BE2C (cell line): ENCODE measurements around the gene REV1.

Source experiments
- DNase-seq: peaks from one replicate; pipeline ENCODE4 v3.0.0-alpha.2; 2020
- H3K27me3 ChIP-seq: fragments of 250-450 bp; sonication (Bioruptor Pico); 2 replicates; pipeline ENCODE4 v1.5.1; 2020; ENCODE audit warnings: mild to moderate bottlenecking
- H3K36me3 ChIP-seq: fragments of 250-450 bp; sonication (Bioruptor Pico); 2 replicates; pipeline ENCODE4 v1.5.1; 2020; ENCODE audit warnings: mild to moderate bottlenecking
- H3K4me1 ChIP-seq: fragments of 250-450 bp; sonication (Bioruptor Pico); 2 replicates; pipeline ENCODE4 v1.5.1; 2020
- H3K4me3 ChIP-seq: 2 replicates; pipeline ENCODE4 v1.5.1; 2011; ENCODE audit warnings: low read depth, low read length
- H3K9me3 ChIP-seq: fragments of 250-450 bp; sonication (Bioruptor Pico); 2 replicates; pipeline ENCODE4 v1.5.1; 2020
- CTCF ChIP-seq: IDR thresholded peaks from 2 replicates; pipeline ENCODE4 v1.5.1; 2012; ENCODE audit warnings: mild to moderate bottlenecking, low read depth, low read length

The REV1 gene

GRCh38 chr2:99399795-99400194 lies 90.0 kb downstream of the REV1 start:
- Histone ChIP-seq H3K36me3 (peaks cover 42% of the 10 kb centered on the region), H3K4me3 (no peak overlapping the region), H3K27me3 (no peaks in the 10 kb centered on the region), H3K4me1 (no peaks in the 10 kb centered on the region), H3K9me3 (no peaks in the 10 kb centered on the region)
- no peak for DNase-seq
- TF ChIP-seq CTCF, result no peak

- DNase-seq, result peak; percentile 7
- Histone ChIP-seq H3K9me3 (no peaks in the 10 kb centered on the region), H3K36me3 (peaks cover 45% of the 10 kb centered on the region), H3K27me3 (no peaks in the 10 kb centered on the region), H3K4me3 (no peak overlapping the region), H3K4me1 (no peaks in the 10 kb centered on the region)
- TF ChIP-seq CTCF, result no peak
These were observed 90.8 kb downstream of the REV1 start for GRCh38 chr2:99399063-99399462.

GRCh38 chr2:99398303-99398702 lies 91.5 kb downstream of the REV1 start:
- Histone ChIP-seq H3K9me3 (no peaks in the 10 kb centered on the region), H3K36me3 (peaks cover 51% of the 10 kb centered on the region)
- no peak for TF ChIP-seq CTCF

GRCh38 chr2:99397266-99397920 lies 92.4 kb downstream of the REV1 start:
- Histone ChIP-seq H3K4me1 (no peaks in the 10 kb centered on the region), H3K9me3 (no peaks in the 10 kb centered on the region), H3K27me3 (no peaks in the 10 kb centered on the region), H3K4me3 (no peak overlapping the region), H3K36me3 (peaks cover 46% of the 10 kb centered on the region)
- no peak for TF ChIP-seq CTCF
- no peak for DNase-seq

More at GRCh38 chr2:99398303-99398702, 91.5 kb downstream of the REV1 start:
- H3K27me3 ChIP-seq, result no peaks in the 10 kb centered on the region
- H3K4me1 ChIP-seq, result no peaks in the 10 kb centered on the region
- DNase-seq, result no peak
- no peak overlapping the region for H3K4me3 ChIP-seq

DNA sequence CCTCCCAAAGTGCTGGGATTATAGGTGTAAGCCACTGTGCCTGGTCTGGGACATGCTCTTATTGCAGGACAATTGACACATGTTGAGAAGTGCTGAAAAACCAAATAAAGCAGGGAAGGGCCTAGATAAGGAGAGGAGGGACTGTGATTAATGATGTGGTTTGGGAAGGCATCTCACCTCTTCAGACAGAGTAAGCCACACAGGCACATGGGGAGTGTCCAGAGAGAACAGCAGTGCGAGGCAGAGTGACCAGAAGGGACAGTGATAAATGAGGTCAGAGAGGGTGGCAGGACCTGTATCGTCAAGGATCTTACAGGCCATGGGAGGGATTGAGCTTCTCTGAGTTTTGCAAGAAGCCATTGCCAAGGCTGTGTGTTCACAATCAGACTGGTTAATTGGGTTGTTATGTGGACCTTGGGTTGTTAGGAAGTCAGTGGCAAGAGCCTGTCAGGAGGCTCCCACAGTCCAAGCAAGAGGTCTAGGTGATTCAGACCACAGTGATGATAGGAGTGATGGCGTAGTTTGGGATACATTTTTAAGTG lies 94.2 kb downstream of the REV1 start:
- DNase-seq, result no peak
- no peak overlapping the region for H3K4me3 ChIP-seq
- peaks cover 43% of the 10 kb centered on the region for H3K36me3 ChIP-seq
- no peaks in the 10 kb centered on the region for H3K4me1 ChIP-seq
- no peaks in the 10 kb centered on the region for H3K9me3 ChIP-seq
- TF ChIP-seq CTCF, result no peak
- H3K27me3 ChIP-seq, result no peaks in the 10 kb centered on the region

- Histone ChIP-seq H3K36me3 (peaks cover 23% of the 10 kb centered on the region), H3K4me3 (no peak overlapping the region), H3K4me1 (no peaks in the 10 kb centered on the region), H3K27me3 (no peaks in the 10 kb centered on the region), H3K9me3 (no peaks in the 10 kb centered on the region)
- TF ChIP-seq CTCF, result no peak
- no peak for DNase-seq
These were observed 99.9 kb downstream of the REV1 start for GRCh38 chr2:99389946-99390345.
